ENCODE results near the gene LARGE1.

GRCh38 chr22:33385611-33386010, 534.7 kb downstream of the LARGE1 start:
- TF ChIP-seq EP300 (IDR thresholded peaks at IDR 0.05; ENCODE audit: borderline replicate concordance) (no peak), RAD21 (IDR thresholded peaks at IDR 0.05; ENCODE audit: low read depth) (no peak), MAX (IDR thresholded peaks at IDR 0.05) (no peak), USF1 (IDR thresholded peaks at IDR 0.05) (no peak), TAF1 (IDR thresholded peaks at IDR 0.05; ENCODE audit: low read depth) (no peak), FOXM1 (IDR thresholded peaks at IDR 0.05; ENCODE audit: borderline replicate concordance, low read depth) (no peak), EGR1 (IDR thresholded peaks at IDR 0.05) (no peak), CREB1 (IDR thresholded peaks at IDR 0.05; ENCODE audit: low read depth) (no peak), YY1 (IDR thresholded peaks at IDR 0.05; ENCODE audit: low read depth) (no peak), ZBTB7A (IDR thresholded peaks at IDR 0.05; ENCODE audit: low read depth) (no peak)
- TF ChIP-seq, protein P1, sequence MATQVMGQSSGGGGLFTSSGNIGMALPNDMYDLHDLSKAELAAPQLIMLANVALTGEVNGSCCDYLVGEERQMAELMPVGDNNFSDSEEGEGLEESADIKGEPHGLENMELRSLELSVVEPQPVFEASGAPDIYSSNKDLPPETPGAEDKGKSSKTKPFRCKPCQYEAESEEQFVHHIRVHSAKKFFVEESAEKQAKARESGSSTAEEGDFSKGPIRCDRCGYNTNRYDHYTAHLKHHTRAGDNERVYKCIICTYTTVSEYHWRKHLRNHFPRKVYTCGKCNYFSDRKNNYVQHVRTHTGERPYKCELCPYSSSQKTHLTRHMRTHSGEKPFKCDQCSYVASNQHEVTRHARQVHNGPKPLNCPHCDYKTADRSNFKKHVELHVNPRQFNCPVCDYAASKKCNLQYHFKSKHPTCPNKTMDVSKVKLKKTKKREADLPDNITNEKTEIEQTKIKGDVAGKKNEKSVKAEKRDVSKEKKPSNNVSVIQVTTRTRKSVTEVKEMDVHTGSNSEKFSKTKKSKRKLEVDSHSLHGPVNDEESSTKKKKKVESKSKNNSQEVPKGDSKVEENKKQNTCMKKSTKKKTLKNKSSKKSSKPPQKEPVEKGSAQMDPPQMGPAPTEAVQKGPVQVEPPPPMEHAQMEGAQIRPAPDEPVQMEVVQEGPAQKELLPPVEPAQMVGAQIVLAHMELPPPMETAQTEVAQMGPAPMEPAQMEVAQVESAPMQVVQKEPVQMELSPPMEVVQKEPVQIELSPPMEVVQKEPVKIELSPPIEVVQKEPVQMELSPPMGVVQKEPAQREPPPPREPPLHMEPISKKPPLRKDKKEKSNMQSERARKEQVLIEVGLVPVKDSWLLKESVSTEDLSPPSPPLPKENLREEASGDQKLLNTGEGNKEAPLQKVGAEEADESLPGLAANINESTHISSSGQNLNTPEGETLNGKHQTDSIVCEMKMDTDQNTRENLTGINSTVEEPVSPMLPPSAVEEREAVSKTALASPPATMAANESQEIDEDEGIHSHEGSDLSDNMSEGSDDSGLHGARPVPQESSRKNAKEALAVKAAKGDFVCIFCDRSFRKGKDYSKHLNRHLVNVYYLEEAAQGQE (IDR thresholded peaks at IDR 0.05; ENCODE audit: low read depth), result no peak
